C4-2B (cell line): ENCODE results near the gene TMEM229A.
A peak's percentile ranks its signal among the peaks of the same experiment; 100 is the strongest.
"Not testable (repeated sequence)": the region's sequence is repeated elsewhere in the genome, so short reads cannot be mapped to it uniquely, and the experiment has no call there.

Source experiments
- H3K27ac ChIP-seq: fragments of 450-650 bp; 2 replicates; pipeline ENCODE4 v1.5.1; 2017
- CTCF ChIP-seq: fragments of 450-650 bp; conservative IDR thresholded peaks from 2 replicates; pipeline ENCODE4 v1.5.1; 2017; ENCODE audit warnings: mild to moderate bottlenecking
- ZFX ChIP-seq: fragments of 450-650 bp; IDR thresholded peaks from 2 replicates; pipeline ENCODE4 v1.6.1; 2017

Gene TMEM229A

GRCh38 chr7:124032369-124033094, at the start of gene TMEM229A:
TSS of gene TMEM229A (minus strand) at chr7:124033067. CDS start at chr7:124033003, 64 bp downstream.
- H3K27ac ChIP-seq, result no peak within 1 kb of the TSS
- TF ChIP-seq ZFX, result no peak
- peak; percentile 19 for TF ChIP-seq CTCF

- not testable (repeated sequence) for H3K27ac ChIP-seq
Observed at GRCh38 chr7:124082234-124082633, 49.4 kb upstream of the TMEM229A start.

- TF ChIP-seq CTCF (no peak), ZFX (no peak)
- H3K27ac ChIP-seq, result no peak overlapping the region
Observed at GRCh38 chr7:124077546-124077945, 44.7 kb upstream of the TMEM229A start.

- H3K27ac ChIP-seq, result no peak overlapping the region
- TF ChIP-seq CTCF (no peak), ZFX (no peak)
Observed at GRCh38 chr7:124076841-124077240, 44.0 kb upstream of the TMEM229A start.

- no peak overlapping the region for H3K27ac ChIP-seq
- no peak for TF ChIP-seq CTCF
- no peak for TF ChIP-seq ZFX
Observed at GRCh38 chr7:124074007-124074406, 41.1 kb upstream of the TMEM229A start.

- TF ChIP-seq ZFX, result no peak
- no peak overlapping the region for H3K27ac ChIP-seq
Observed at GRCh38 chr7:124073310-124073645, 40.4 kb upstream of the TMEM229A start.

GRCh38 chr7:124072603-124073309, 39.9 kb upstream of the TMEM229A start:
- H3K27ac ChIP-seq, result no peak overlapping the region
- TF ChIP-seq CTCF (no peak), ZFX (no peak)

GRCh38 chr7:124071843-124072242, 39.0 kb upstream of the TMEM229A start:
- TF ChIP-seq CTCF (no peak), ZFX (no peak)
- H3K27ac ChIP-seq, result no peak overlapping the region
